ENCODE data around the gene ZFHX3. TPM values are rescaled to one million over a fixed set of nuclear protein-coding genes. Genes with fewer than 3 reads are reported as not detected.

Gene ZFHX3
- total and polyA plus RNA-seq, 9 donors = 5.2 to 12.0 (median 7.5) TPM

GRCh38 chr16:73068541-73069401 lies 20.8 kb upstream of the ZFHX3 start:
- 60% methylated on average over 8 of the region's 12 CpGs for whole genome bisulfite sequencing (ENCODE audit: insufficient coverage)
- Histone ChIP-seq H3K4me1 (ENCODE audit: control insufficient read depth, insufficient read depth, low read length) (peaks cover 64% of the 10 kb centered on the region), H3K36me3 (ENCODE audit: control insufficient read depth, insufficient read depth, low read length) (no peaks in the 10 kb centered on the region), H3K27ac (ENCODE audit: low read length) (peak overlapping the region; percentile 89), H3K9me3 (replicated peaks; ENCODE audit: control insufficient read depth, low read depth, low read length) (no peaks in the 10 kb centered on the region), H3K4me3 (ENCODE audit: low read length) (no peak overlapping the region), H3K27me3 (ENCODE audit: control insufficient read depth, insufficient read depth, low read length) (peaks cover 46% of the 10 kb centered on the region)
- DNase-seq = peak; percentile 94

- Histone ChIP-seq H3K9me3 (replicated peaks; ENCODE audit: control insufficient read depth, low read depth, low read length) (no peaks in the 10 kb centered on the region), H3K36me3 (ENCODE audit: control insufficient read depth, insufficient read depth, low read length) (no peaks in the 10 kb centered on the region), H3K4me1 (ENCODE audit: control insufficient read depth, insufficient read depth, low read length) (peaks cover 66% of the 10 kb centered on the region), H3K27ac (ENCODE audit: low read length) (peak overlapping the region; percentile 89), H3K27me3 (ENCODE audit: control insufficient read depth, insufficient read depth, low read length) (peaks cover 54% of the 10 kb centered on the region), H3K4me3 (ENCODE audit: low read length) (no peak overlapping the region)
- peak; percentile 12 for DNase-seq
- 94% methylated on average over 2 of the region's 5 CpGs for WGBS (ENCODE audit: insufficient coverage)
Observed at GRCh38 chr16:73067671-73068540, 20.0 kb upstream of the ZFHX3 start.

- no peaks in the 10 kb centered on the region for H3K9me3 ChIP-seq (replicated peaks; ENCODE audit: control insufficient read depth, low read depth, low read length)
- peaks cover 72% of the 10 kb centered on the region for H3K4me1 ChIP-seq (ENCODE audit: control insufficient read depth, insufficient read depth, low read length)
- no peaks in the 10 kb centered on the region for H3K36me3 ChIP-seq (ENCODE audit: control insufficient read depth, insufficient read depth, low read length)
- DNase-seq = peak; percentile 65
- WGBS (ENCODE audit: insufficient coverage) = 12% methylated on average over 19 of the region's 24 CpGs
- no peak overlapping the region for H3K27ac ChIP-seq (ENCODE audit: low read length)
- H3K4me3 ChIP-seq (ENCODE audit: low read length) = peak overlapping the region; percentile 2
- peaks cover 62% of the 10 kb centered on the region for H3K27me3 ChIP-seq (ENCODE audit: control insufficient read depth, insufficient read depth, low read length)
Observed at GRCh38 chr16:73066927-73067670, 19.2 kb upstream of the ZFHX3 start.

GRCh38 chr16:73066331-73066926 lies 18.5 kb upstream of the ZFHX3 start:
- no peak for DNase-seq
- Histone ChIP-seq H3K4me1 (ENCODE audit: control insufficient read depth, insufficient read depth, low read length) (peaks cover 68% of the 10 kb centered on the region), H3K27ac (ENCODE audit: low read length) (no peak overlapping the region), H3K36me3 (ENCODE audit: control insufficient read depth, insufficient read depth, low read length) (no peaks in the 10 kb centered on the region), H3K27me3 (ENCODE audit: control insufficient read depth, insufficient read depth, low read length) (peaks cover 59% of the 10 kb centered on the region), H3K4me3 (ENCODE audit: low read length) (peak overlapping the region; percentile 16), H3K9me3 (replicated peaks; ENCODE audit: control insufficient read depth, low read depth, low read length) (no peaks in the 10 kb centered on the region)
- 4% methylated on average over 36 of the region's 49 CpGs for WGBS (ENCODE audit: insufficient coverage)

- peaks cover 62% of the 10 kb centered on the region for H3K4me1 ChIP-seq (ENCODE audit: control insufficient read depth, insufficient read depth, low read length)
- WGBS (ENCODE audit: insufficient coverage) = 4% methylated on average over 36 of the region's 43 CpGs
- H3K9me3 ChIP-seq (replicated peaks; ENCODE audit: control insufficient read depth, low read depth, low read length) = no peaks in the 10 kb centered on the region
- DNase-seq = peak; percentile 63
- H3K4me3 ChIP-seq (ENCODE audit: low read length) = peak overlapping the region; percentile 16
- peaks cover 62% of the 10 kb centered on the region for H3K27me3 ChIP-seq (ENCODE audit: control insufficient read depth, insufficient read depth, low read length)
- H3K27ac ChIP-seq (ENCODE audit: low read length) = no peak overlapping the region
- no peaks in the 10 kb centered on the region for H3K36me3 ChIP-seq (ENCODE audit: control insufficient read depth, insufficient read depth, low read length)
Observed at GRCh38 chr16:73065632-73066330, 17.9 kb upstream of the ZFHX3 start.

- Histone ChIP-seq H3K4me3 (ENCODE audit: low read length) (no peak overlapping the region), H3K36me3 (ENCODE audit: control insufficient read depth, insufficient read depth, low read length) (no peaks in the 10 kb centered on the region), H3K9me3 (replicated peaks; ENCODE audit: control insufficient read depth, low read depth, low read length) (no peaks in the 10 kb centered on the region), H3K27ac (ENCODE audit: low read length) (no peak overlapping the region), H3K4me1 (ENCODE audit: control insufficient read depth, insufficient read depth, low read length) (peaks cover 56% of the 10 kb centered on the region), H3K27me3 (ENCODE audit: control insufficient read depth, insufficient read depth, low read length) (peaks cover 61% of the 10 kb centered on the region)
- DNase-seq = no peak
- WGBS (ENCODE audit: insufficient coverage) = 46% methylated on average over 15 of the region's 24 CpGs
Observed at GRCh38 chr16:73064994-73065545, 17.1 kb upstream of the ZFHX3 start.

GRCh38 chr16:73064212-73064993 lies 16.5 kb upstream of the ZFHX3 start:
- Histone ChIP-seq H3K4me1 (ENCODE audit: control insufficient read depth, insufficient read depth, low read length) (peaks cover 51% of the 10 kb centered on the region), H3K36me3 (ENCODE audit: control insufficient read depth, insufficient read depth, low read length) (no peaks in the 10 kb centered on the region), H3K27me3 (ENCODE audit: control insufficient read depth, insufficient read depth, low read length) (peaks cover 61% of the 10 kb centered on the region), H3K9me3 (replicated peaks; ENCODE audit: control insufficient read depth, low read depth, low read length) (no peaks in the 10 kb centered on the region), H3K4me3 (ENCODE audit: low read length) (no peak overlapping the region), H3K27ac (ENCODE audit: low read length) (no peak overlapping the region)
- peak; percentile 24 for DNase-seq
- 69% methylated on average over 14 of the region's 25 CpGs for WGBS (ENCODE audit: insufficient coverage)

GRCh38 chr16:73063854-73064211 lies 15.9 kb upstream of the ZFHX3 start:
- no peaks in the 10 kb centered on the region for H3K9me3 ChIP-seq (replicated peaks; ENCODE audit: control insufficient read depth, low read depth, low read length)
- no peak overlapping the region for H3K4me3 ChIP-seq (ENCODE audit: low read length)
- peaks cover 49% of the 10 kb centered on the region for H3K4me1 ChIP-seq (ENCODE audit: control insufficient read depth, insufficient read depth, low read length)
- H3K36me3 ChIP-seq (ENCODE audit: control insufficient read depth, insufficient read depth, low read length) = no peaks in the 10 kb centered on the region
- no peak overlapping the region for H3K27ac ChIP-seq (ENCODE audit: low read length)
- H3K27me3 ChIP-seq (ENCODE audit: control insufficient read depth, insufficient read depth, low read length) = peaks cover 61% of the 10 kb centered on the region
- DNase-seq = no peak
- 57% methylated on average over 10 of the region's 14 CpGs for WGBS (ENCODE audit: insufficient coverage)

Data from muscle of leg (tissue), 11 donors.